Posterior vena cava (tissue), 2 donors: ENCODE results near the gene GIPC2. TPM values are rescaled to one million over a fixed set of nuclear protein-coding genes. Genes with fewer than 3 reads are reported as not detected.
"Not testable (repeated sequence)": the region's sequence is repeated elsewhere in the genome, so short reads cannot be mapped to it uniquely, and the experiment has no call there.

ENCODE experiments used
- DNase-seq: peaks from one replicate; pipeline ENCODE4 v3.0.0-alpha.2; 2020; ENCODE audit warnings: low spot score
- intact Hi-C, 2 donors: fragments of 100-400 bp; cut with DNase I; formaldehyde crosslinking; loops; one replicate each; pipeline versions ENCODE4 v1.14.1 to v1.14.2; 2022 to 2023
- total RNA-seq, 2 donors: library from RNA; stranded (reverse); fragmentation: NEBNext Ultra II Directional; extraction: Animal tissue kit (Norgen Biotek cat#: 25700); gene quantifications; one replicate each; pipeline ENCODE4 v1.2.1, GENCODE V29; 2021
- donor health status: DM: yes; HTN: yes; CAD: no.
- donor health status: DM: yes; HTN: yes; CAD: no.

The GIPC2 gene
- total RNA-seq, 2 donors from 2014 or later, result 3.0 to 8.4 TPM

- DNase-seq, result no peak
- intact Hi-C loops, result no loop called here
Measured at GRCh38 chr1:78055565-78056132, 9.9 kb downstream of the GIPC2 start.

GRCh38 chr1:78058670-78059069 lies 12.9 kb downstream of the GIPC2 start:
- intact Hi-C loops, result no loop called here
- DNase-seq, result no peak

GRCh38 chr1:78060857-78061563 lies 15.2 kb downstream of the GIPC2 start:
- intact Hi-C loops, result loop anchor here in 1 of 2 donors (10.0 kb wide), 1 partner anchor 1054 kb away; no protein-coding TSS in a partner anchor
- no peak for DNase-seq

- no peak for DNase-seq
- intact Hi-C loops, result loop anchor here in 1 of 2 donors (10.0 kb wide), 1 partner anchor 1053 kb away; no protein-coding TSS in a partner anchor
Measured at GRCh38 chr1:78061825-78062523, 16.2 kb downstream of the GIPC2 start.

GRCh38 chr1:78064886-78065285 lies 19.1 kb downstream of the GIPC2 start:
- DNase-seq, result not testable (repeated sequence)
- intact Hi-C loops, result loop anchor here in 1 of 2 donors (10.0 kb wide), 1 partner anchor 1050 kb away; no protein-coding TSS in a partner anchor

GRCh38 chr1:78068681-78069283 lies 23.0 kb downstream of the GIPC2 start:
- DNase-seq, result no peak
- intact Hi-C loops, result loop anchor here in 1 of 2 donors (10.0 kb wide), 1 partner anchor 1046 kb away; no protein-coding TSS in a partner anchor

GRCh38 chr1:78069784-78070183 lies 24.0 kb downstream of the GIPC2 start:
- no peak for DNase-seq
- intact Hi-C loops, result loop anchor here in 1 of 2 donors (10.0 kb wide), 1 partner anchor 1045 kb away; no protein-coding TSS in a partner anchor

DNA sequence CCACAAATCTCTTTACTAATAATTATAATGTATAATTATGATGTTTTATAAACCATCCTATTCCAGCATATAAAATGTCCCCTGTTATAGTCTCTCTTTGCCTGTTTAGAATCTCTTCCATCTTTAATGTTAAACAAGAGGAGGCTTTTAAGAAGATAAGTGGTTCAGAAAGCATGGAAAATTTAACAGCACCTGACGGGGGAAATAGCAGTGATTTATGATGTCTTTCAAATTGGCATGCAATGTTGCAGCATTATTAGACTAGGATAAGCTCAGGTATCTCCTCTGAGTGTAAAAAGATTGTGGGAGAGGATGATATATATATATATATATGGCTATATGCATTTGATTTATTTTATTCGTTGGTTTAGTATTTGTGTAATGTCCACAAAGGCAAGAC lies 24.4 kb downstream of the GIPC2 start:
- intact Hi-C loops, result no loop called here
- DNase-seq, result no peak

- intact Hi-C loops, result no loop called here
- no peak for DNase-seq
Measured at GRCh38 chr1:78070758-78071157, 25.0 kb downstream of the GIPC2 start.

GRCh38 chr1:78071696-78072095 lies 25.9 kb downstream of the GIPC2 start:
- intact Hi-C loops, result no loop called here
- DNase-seq, result no peak

DNA sequence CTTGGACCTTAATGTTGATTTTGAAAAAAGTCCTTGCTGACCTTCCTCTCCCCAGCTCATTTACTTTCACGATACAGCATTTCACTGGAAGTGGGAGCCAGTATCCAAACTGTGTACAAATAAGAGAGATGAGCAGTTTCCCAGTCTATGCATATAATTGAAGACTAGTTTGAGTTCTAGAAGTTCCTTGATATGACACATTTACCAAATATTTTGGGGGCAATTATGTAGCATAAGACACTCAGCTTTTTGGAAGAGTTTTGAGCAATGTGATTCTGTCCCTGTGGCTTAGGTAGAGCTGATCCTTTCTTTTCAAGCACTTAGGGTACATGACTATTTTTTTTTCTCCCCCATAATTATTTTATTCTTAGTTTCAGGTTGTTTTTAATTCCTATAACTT lies 26.4 kb downstream of the GIPC2 start:
- intact Hi-C loops, result no loop called here
- DNase-seq, result no peak

GRCh38 chr1:78073441-78073840 lies 27.7 kb downstream of the GIPC2 start:
- intact Hi-C loops, result no loop called here
- DNase-seq, result no peak

GRCh38 chr1:78075621-78076020 lies 29.9 kb downstream of the GIPC2 start:
- no peak for DNase-seq
- intact Hi-C loops, result no loop called here

GRCh38 chr1:78078358-78078757 lies 32.6 kb downstream of the GIPC2 start:
- intact Hi-C loops, result no loop called here
- DNase-seq, result no peak

GRCh38 chr1:78079580-78079979 lies 33.8 kb downstream of the GIPC2 start:
- DNase-seq, result no peak
- intact Hi-C loops, result no loop called here

GRCh38 chr1:78080767-78081166 lies 35.0 kb downstream of the GIPC2 start:
- DNase-seq, result no peak
- intact Hi-C loops, result no loop called here

DNA sequence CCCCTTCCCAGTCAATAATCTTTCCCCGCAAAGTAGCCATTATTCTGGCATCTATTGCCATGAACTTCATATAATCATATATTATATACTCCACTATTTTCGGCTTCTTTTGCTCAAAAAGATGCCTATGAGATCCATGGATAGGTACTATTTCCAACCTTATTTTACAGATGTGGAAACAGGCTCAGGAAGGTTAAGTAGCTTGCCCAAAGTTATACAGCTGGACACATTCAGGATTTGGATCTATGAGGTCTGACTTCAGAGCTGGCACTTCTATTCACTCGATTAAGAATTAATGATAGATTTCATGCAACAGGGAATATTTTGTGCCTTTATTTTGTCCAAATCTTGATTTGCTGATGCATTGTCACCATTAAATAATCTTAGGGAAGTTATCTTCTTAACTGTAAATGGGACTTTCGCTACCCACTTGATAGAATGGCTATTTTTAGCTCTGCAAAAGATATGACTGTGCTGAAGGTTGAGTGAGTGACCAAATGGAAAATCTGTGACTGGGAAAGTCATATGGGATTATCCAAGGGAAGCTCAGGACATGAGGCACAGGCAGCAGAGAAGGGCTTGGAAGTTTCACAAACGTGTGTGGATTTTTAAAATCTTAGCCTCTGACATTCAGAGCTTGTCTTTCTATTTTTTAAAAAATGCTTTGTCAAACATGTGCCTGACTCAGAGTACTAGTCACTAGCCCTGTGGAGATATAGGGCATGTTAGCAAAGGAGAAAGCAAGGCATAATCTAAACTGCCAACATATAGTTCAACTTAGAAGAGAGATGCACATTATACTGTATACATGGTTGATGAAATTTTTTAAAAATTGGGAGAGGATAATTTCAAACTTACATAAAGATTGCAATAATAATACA lies 36.5 kb downstream of the GIPC2 start:
- no peak for DNase-seq
- intact Hi-C loops, result no loop called here

DNA sequence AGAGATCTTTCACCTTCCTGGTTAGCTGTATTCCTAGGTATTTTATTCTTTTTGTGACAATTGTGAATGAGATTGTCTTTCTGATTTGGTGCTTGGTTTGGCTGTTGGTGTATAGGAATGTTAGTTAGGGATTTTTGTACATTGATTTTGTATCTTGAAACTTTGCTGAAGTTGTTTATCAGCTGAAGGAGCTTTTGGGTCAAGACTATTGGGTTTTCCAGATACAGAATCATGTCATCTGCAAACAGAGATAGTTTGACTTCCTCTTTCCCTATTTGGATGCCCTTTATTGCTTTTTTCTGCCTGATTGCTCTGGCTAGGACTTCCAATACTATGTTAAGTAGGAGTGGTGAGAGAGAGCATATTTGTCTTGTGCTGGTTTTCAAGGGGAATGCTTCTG lies 38.9 kb downstream of the GIPC2 start:
- intact Hi-C loops, DNase-seq: not testable (repeated sequence)

- no peak for DNase-seq
- intact Hi-C loops, result no loop called here
Measured at GRCh38 chr1:78086697-78087096, 40.9 kb downstream of the GIPC2 start.
